OCI-LY7 (cell line): ENCODE data around the gene PIWIL1. TPM values are rescaled to one million over a fixed set of nuclear protein-coding genes. Genes with fewer than 3 reads are reported as not detected.

ENCODE experiments used
- Bru-seq: library from RNA; stranded (reverse); fragments of 400-500 nt; gene quantifications from one replicate; lab custom pipeline; 2021; lab: Mats Ljungman, UMichigan
- BruChase-seq, 2 experiments: library from RNA; stranded (reverse); fragments of 400-500 nt; gene quantifications; one replicate each; lab custom pipeline; 2021; lab: Mats Ljungman, UMichigan
- BruUV-seq: library from RNA; stranded (reverse); fragments of 400-500 nt; replicated peaks from 2 replicates; lab custom pipeline; 2021; lab: Mats Ljungman, UMichigan
- CTCF ChIA-PET: fragments of 300-600 bp; sonication (Branson Sonifier 250); formaldehyde crosslinking; loops from one replicate; lab custom pipeline; 2022; ENCODE audit warnings: antibody characterized with exemption; ENCODE audit not compliant: unreplicated experiment; lab: Charles Lee
- POLR2A ChIA-PET: fragments of 300-600 bp; sonication (Branson Sonifier 250); formaldehyde crosslinking; loops from one replicate; lab custom pipeline; 2022; ENCODE audit warnings: antibody characterized with exemption; lab: Charles Lee
- DNase-seq: peaks from one replicate; pipeline ENCODE4 v3.0.0-alpha.2; 2015; ENCODE audit warnings: low spot score
- H2AFZ ChIP-seq: fragments of 200-600 bp; sonication (generic), shearing (Covaris generic); 2 replicates; pipeline ENCODE4 v1.6.1; 2014; ENCODE audit warnings: mild to moderate bottlenecking, antibody characterized with exemption, low read length, moderate library complexity
- H3K27ac ChIP-seq: fragments of 200-600 bp; sonication (generic); 2 replicates; pipeline ENCODE4 v1.5.1; 2014; ENCODE audit warnings: mixed run types, low read depth, mild to moderate bottlenecking, moderate library complexity, low read length, inconsistent platforms; ENCODE audit not compliant: poor library complexity, severe bottlenecking
- H3K36me3 ChIP-seq: fragments of 200-600 bp; sonication (generic); 2 replicates; pipeline ENCODE4 v1.6.1; 2014; ENCODE audit warnings: mild to moderate bottlenecking, antibody characterized with exemption, low read length, moderate library complexity, mixed read lengths; ENCODE audit not compliant: insufficient read depth
- H3K4me1 ChIP-seq: fragments of 200-600 bp; sonication (generic); 2 replicates; pipeline ENCODE4 v1.5.1; 2014; ENCODE audit warnings: mild to moderate bottlenecking, low read length; ENCODE audit not compliant: insufficient read depth, poor library complexity, severe bottlenecking
- H3K4me2 ChIP-seq: fragments of 200-600 bp; sonication (generic); 2 replicates; pipeline ENCODE4 v1.6.1; 2014; ENCODE audit warnings: mild to moderate bottlenecking, low read length
- H3K4me3 ChIP-seq: fragments of 200-600 bp; sonication (generic); 2 replicates; pipeline ENCODE4 v1.5.1; 2014; ENCODE audit warnings: mild to moderate bottlenecking, low read depth, low read length; ENCODE audit not compliant: poor library complexity, severe bottlenecking
- H3K79me2 ChIP-seq: fragments of 200-600 bp; sonication (generic); 2 replicates; pipeline ENCODE4 v1.6.1; 2016; ENCODE audit warnings: low read depth, mild to moderate bottlenecking, low read length, moderate library complexity, mixed read lengths; ENCODE audit not compliant: insufficient read depth
- H3K9me2 ChIP-seq: fragments of 200-600 bp; sonication (generic); 2 replicates; pipeline ENCODE4 v1.6.1; 2016; ENCODE audit warnings: mild to moderate bottlenecking, low read length, mixed read lengths; ENCODE audit not compliant: insufficient read depth
- H3K9me3 ChIP-seq: fragments of 200-600 bp; sonication (generic); 2 replicates; pipeline ENCODE4 v1.6.1; 2014; ENCODE audit warnings: mild to moderate bottlenecking, mixed run types, low read length, mixed read lengths
- H4K20me1 ChIP-seq: fragments of 200-600 bp; sonication (generic); 2 replicates; pipeline ENCODE4 v1.6.1; 2014; ENCODE audit warnings: mild to moderate bottlenecking, antibody characterized with exemption, low read length, moderate library complexity, mixed read lengths; ENCODE audit not compliant: insufficient read depth
- CTCF ChIP-seq: fragments of 200-600 bp; sonication (generic); conservative IDR thresholded peaks from 2 replicates; pipeline ENCODE4 v1.5.1; 2014; ENCODE audit warnings: mild to moderate bottlenecking, antibody characterized with exemption, low read length, moderate library complexity, mixed read lengths
- EZH2phosphoT487 ChIP-seq: fragments of 200-600 bp; sonication (generic); IDR thresholded peaks from 2 replicates; pipeline ENCODE4 v1.6.1; 2018; ENCODE audit warnings: low read depth, borderline replicate concordance, mild to moderate bottlenecking, mixed run types, antibody characterized with exemption, low read length, moderate library complexity, mixed read lengths
- intact Hi-C: fragments of 100-400 bp; cut with micrococcal nuclease; formaldehyde crosslinking; loops from one replicate; pipeline ENCODE4 v1.10.0; 2022; ENCODE audit not compliant: unreplicated experiment
- long read RNA-seq: library from polyadenylated mRNA; stranded (forward); transcript quantifications from one replicate; pipeline ENCODE4 v2.0.0, GENCODE V29; 2022
- total RNA-seq, 2 experiments: library from RNA; depleted of rRNA in 1 of 2; stranded (reverse); fragments of >200 nt in 1 of 2; shearing (Covaris generic) in 1 of 2; gene quantifications; 2 replicates each; pipeline ENCODE4 v1.2.3, GENCODE V29; 2014 to 2022

Gene PIWIL1
- total RNA-seq (2014; rRNA removed; shearing (Covaris generic)) = not detected in 2 replicates
- total RNA-seq (2022) = not detected in 2 replicates
- not detected for Bru-seq, nascent RNA
- BruChase-seq, experiment 1, labeled RNA remaining after a 6-hour chase = not detected
- BruChase-seq, experiment 2, labeled RNA remaining after a 2-hour chase = not detected
- long read RNA-seq = 0 reads

- POLR2A ChIA-PET = no interaction called here
- Histone ChIP-seq H3K79me2 (no peaks in the 10 kb centered on the region), H3K9me3 (no peaks in the 10 kb centered on the region), H4K20me1 (no peaks in the 10 kb centered on the region), H2AFZ (no peak within 1 kb of the TSS), H3K4me1 (no peaks in the 10 kb centered on the region), H3K9me2 (no peaks in the 10 kb centered on the region), H3K27ac (no peak within 1 kb of the TSS), H3K4me2 (no peak within 1 kb of the TSS), H3K36me3 (no peaks in the 10 kb centered on the region), H3K4me3 (no peak within 1 kb of the TSS)
- BruUV-seq = no TSS peak
- no peak for TF ChIP-seq EZH2phosphoT487
- no peak for TF ChIP-seq CTCF
- DNase-seq = no peak
- intact Hi-C loops = loop anchor here (5.0 kb wide), 1 partner anchor 310 kb away; no protein-coding TSS in a partner anchor
- CTCF ChIA-PET = no interaction called here
Measured at GRCh38 chr12:130337488-130338303, at the start of gene PIWIL1. PIWIL1 (plus strand) TSS chr12:130337887; CDS start chr12:130342592, 4,705 bp downstream.

- H4K20me1 ChIP-seq = no peaks in the 10 kb centered on the region
- ChIA-PET CTCF (no interaction called here), POLR2A (no interaction called here)
- no peak overlapping the region for H3K4me3 ChIP-seq
- H3K27ac ChIP-seq = no peak overlapping the region
- intact Hi-C loops = no loop called here
- BruUV-seq = no TSS peak
- no peak overlapping the region for H2AFZ ChIP-seq
- H3K36me3 ChIP-seq = no peaks in the 10 kb centered on the region
- no peaks in the 10 kb centered on the region for H3K9me2 ChIP-seq
- no peak for DNase-seq
- no peak overlapping the region for H3K4me2 ChIP-seq
- TF ChIP-seq EZH2phosphoT487 (no peak), CTCF (no peak)
- no peaks in the 10 kb centered on the region for H3K9me3 ChIP-seq
- H3K79me2 ChIP-seq = no peaks in the 10 kb centered on the region
- H3K4me1 ChIP-seq = no peaks in the 10 kb centered on the region
Measured at GRCh38 chr12:130288206-130288605, 49.5 kb upstream of the PIWIL1 start.

GRCh38 chr12:130288691-130289090 is 49.0 kb upstream of the PIWIL1 start:
- no peak overlapping the region for H3K4me3 ChIP-seq
- CTCF ChIA-PET = no interaction called here
- H4K20me1 ChIP-seq = no peaks in the 10 kb centered on the region
- H3K9me2 ChIP-seq = no peaks in the 10 kb centered on the region
- H3K4me1 ChIP-seq = no peaks in the 10 kb centered on the region
- H3K27ac ChIP-seq = no peak overlapping the region
- intact Hi-C loops = no loop called here
- H3K36me3 ChIP-seq = no peaks in the 10 kb centered on the region
- no peak for DNase-seq
- no peaks in the 10 kb centered on the region for H3K79me2 ChIP-seq
- no peak overlapping the region for H2AFZ ChIP-seq
- no TSS peak for BruUV-seq
- POLR2A ChIA-PET = no interaction called here
- no peaks in the 10 kb centered on the region for H3K9me3 ChIP-seq
- TF ChIP-seq EZH2phosphoT487 = no peak
- no peak for TF ChIP-seq CTCF
- H3K4me2 ChIP-seq = no peak overlapping the region
